Activated T-helper 1 cell treated with anti-CD3 and anti-CD28 coated beads, Interleukin-12 subunit alpha, Interleukin-12 subunit beta, Interleukin-2, Interleukin-4 antibody, amounts not matched to agents 30 ng/mL and 10 ng/mL and 1 ng/mL, durations not matched to agents 14 hours and 24 hours and 36 hours (primary cell): Measurements from ENCODE around the gene PERCC1. TPM values are rescaled to one million over a fixed set of nuclear protein-coding genes. Genes with fewer than 3 reads are reported as not detected.
"Not testable (repeated sequence)": the region's sequence is repeated elsewhere in the genome, so short reads cannot be mapped to it uniquely, and the experiment has no call there.

Experiments
- DNase-seq: peaks from one replicate; pipeline ENCODE4 v3.0.0; 2021; ENCODE audit warnings: low spot score
- H3K27ac Mint-ChIP-seq: one replicate; pipeline ENCODE4 v1.8.0; 2021; ENCODE audit warnings: mild to moderate bottlenecking, mixed read lengths
- H3K27me3 Mint-ChIP-seq: one replicate; pipeline ENCODE4 v1.8.0; 2022; ENCODE audit warnings: mild to moderate bottlenecking, moderate library complexity, mixed read lengths; ENCODE audit not compliant: insufficient read depth
- H3K36me3 Mint-ChIP-seq: one replicate; pipeline ENCODE4 v1.8.0; 2021; ENCODE audit warnings: low read depth, mixed read lengths
- H3K4me1 Mint-ChIP-seq: one replicate; pipeline ENCODE4 v1.8.0; 2021; ENCODE audit warnings: low read depth, mixed read lengths
- H3K4me3 Mint-ChIP-seq: one replicate; pipeline ENCODE4 v1.8.0; 2021; ENCODE audit warnings: mild to moderate bottlenecking, moderate library complexity, mixed read lengths
- H3K9me3 Mint-ChIP-seq: one replicate; pipeline ENCODE4 v1.8.0; 2021; ENCODE audit warnings: mixed read lengths
- intact Hi-C: fragments of 100-400 bp; cut with micrococcal nuclease; formaldehyde crosslinking; loops from one replicate; pipeline ENCODE4 v1.15.1; 2024
- total RNA-seq: library from RNA; stranded (reverse); gene quantifications from 2 replicates; pipeline ENCODE4 v1.2.3, GENCODE V29; 2022

PERCC1 gene
- total RNA-seq, 1 donor from 2014 or later: not detected

DNA sequence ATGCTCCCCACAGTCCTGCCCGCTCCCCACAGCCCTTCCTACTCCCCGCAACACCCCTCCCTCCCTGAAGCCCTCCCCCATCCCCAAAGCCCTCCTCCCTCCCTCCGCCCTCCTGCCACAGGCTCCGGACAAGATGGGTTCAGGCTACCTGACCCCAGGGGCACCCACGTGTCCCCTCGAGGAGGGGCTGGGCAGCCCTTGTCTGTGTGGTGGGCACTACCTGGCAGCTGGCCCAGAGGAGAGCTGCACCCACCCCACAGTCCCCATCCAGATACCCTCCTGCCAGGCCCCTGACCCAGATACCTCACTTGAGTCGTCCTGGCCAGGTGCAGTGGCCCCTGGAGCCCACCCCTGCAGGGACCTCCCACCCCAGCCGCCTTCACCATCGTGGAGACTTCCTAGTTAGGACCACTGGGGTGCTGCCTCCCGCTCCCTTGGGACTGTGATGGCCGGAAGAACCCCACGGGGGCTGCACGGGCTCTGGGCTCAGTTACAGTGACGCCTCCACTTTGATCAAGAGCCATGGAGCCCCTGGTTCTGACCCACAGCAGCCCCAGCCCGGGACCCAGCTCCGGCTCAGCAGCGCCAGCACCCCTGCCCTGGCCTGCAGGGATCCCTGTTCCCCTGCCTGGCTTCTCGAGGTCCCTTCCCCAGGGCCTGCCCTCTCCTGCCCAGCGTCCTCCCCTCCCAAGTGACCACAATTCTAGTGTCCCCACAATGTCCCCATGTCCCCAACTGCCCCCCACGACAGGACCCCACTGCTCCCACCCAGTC is 806 bp downstream of the PERCC1 start:
- no peaks in the 10 kb centered on the region for H3K9me3 Mint-ChIP-seq
- no peak overlapping the region for H3K27ac Mint-ChIP-seq
- intact Hi-C loops: no loop called here
- H3K36me3 Mint-ChIP-seq: no peaks in the 10 kb centered on the region
- no peaks in the 10 kb centered on the region for H3K4me1 Mint-ChIP-seq
- H3K27me3 Mint-ChIP-seq: no peaks in the 10 kb centered on the region
- no peak overlapping the region for H3K4me3 Mint-ChIP-seq
- no peak for DNase-seq

DNA sequence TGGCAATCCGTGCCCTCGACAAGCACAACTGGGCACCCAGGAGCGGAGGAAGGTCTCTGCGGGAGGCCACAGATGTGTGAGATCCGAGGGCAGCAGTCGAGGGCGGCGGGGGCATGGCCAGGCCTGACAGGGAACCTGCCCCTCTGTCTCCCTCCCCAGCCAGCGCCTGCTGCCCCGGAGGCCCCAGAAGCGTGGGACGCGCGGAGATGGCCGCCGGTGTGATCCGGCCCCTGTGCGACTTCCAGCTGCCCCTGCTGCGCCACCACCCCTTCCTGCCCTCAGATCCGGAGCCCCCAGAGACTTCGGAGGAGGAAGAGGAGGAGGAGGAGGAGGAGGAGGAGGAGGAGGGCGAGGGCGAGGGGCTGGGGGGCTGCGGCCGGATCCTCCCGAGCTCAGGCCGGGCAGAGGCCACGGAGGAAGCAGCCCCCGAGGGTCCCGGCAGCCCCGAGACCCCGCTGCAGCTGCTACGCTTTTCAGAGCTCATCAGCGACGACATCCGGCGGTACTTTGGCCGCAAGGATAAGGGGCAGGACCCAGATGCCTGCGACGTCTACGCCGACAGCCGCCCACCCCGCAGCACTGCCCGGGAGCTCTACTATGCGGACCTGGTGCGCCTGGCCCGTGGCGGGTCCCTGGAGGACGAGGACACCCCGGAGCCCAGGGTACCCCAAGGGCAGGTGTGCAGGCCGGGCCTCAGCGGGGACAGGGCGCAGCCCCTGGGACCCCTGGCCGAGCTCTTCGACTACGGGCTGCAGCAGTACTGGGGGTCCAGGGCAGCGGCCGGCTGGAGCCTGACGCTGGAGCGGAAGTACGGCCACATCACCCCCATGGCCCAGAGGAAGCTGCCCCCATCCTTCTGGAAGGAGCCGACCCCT is 1.7 kb downstream of the PERCC1 start:
- H3K9me3 Mint-ChIP-seq: no peaks in the 10 kb centered on the region
- H3K4me3 Mint-ChIP-seq: no peak overlapping the region
- intact Hi-C loops: no loop called here
- no peak for DNase-seq
- no peaks in the 10 kb centered on the region for H3K36me3 Mint-ChIP-seq
- no peaks in the 10 kb centered on the region for H3K27me3 Mint-ChIP-seq
- H3K4me1 Mint-ChIP-seq: no peaks in the 10 kb centered on the region
- H3K27ac Mint-ChIP-seq: no peak overlapping the region

DNA sequence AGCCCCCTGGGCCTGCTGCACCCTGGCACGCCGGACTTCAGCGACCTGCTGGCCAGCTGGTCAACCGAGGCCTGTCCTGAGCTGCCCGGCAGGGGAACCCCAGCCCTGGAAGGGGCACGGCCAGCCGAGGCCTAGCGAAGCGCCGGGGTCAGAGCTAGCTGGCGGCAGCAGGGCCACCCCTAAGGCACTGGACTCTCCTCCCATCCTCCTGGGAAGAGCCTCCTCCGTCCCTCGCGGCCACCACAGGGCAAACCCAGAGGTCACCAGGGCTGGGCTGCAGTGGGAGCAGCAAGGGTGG is 2.3 kb downstream of the PERCC1 start:
- intact Hi-C loops: no loop called here
- no peak for DNase-seq
- no peak overlapping the region for H3K27ac Mint-ChIP-seq
- H3K27me3 Mint-ChIP-seq: no peaks in the 10 kb centered on the region
- H3K36me3 Mint-ChIP-seq: no peaks in the 10 kb centered on the region
- H3K9me3 Mint-ChIP-seq: no peaks in the 10 kb centered on the region
- no peaks in the 10 kb centered on the region for H3K4me1 Mint-ChIP-seq
- H3K4me3 Mint-ChIP-seq: no peak overlapping the region

DNA sequence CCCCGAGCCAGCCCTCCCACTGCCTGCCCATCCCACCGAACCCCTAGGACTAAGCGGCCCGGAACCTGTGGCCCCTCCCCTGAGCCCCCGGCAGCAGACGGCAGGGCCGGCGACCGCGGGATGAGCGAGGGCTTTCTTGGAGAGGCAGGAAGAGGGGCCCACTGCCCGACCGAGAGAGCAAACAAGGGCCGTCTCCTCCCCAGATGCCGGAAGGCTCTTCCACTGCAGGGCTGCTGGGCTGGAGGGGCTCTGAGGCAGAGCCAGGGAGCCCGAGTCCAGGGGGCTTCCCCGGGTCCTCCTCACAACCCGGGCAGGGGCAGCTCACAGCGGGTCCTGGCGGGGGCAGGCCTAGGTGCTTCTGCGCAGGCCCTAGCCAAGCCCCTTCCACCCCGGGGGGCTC is 2.9 kb downstream of the PERCC1 start:
- no peaks in the 10 kb centered on the region for H3K4me1 Mint-ChIP-seq
- no peaks in the 10 kb centered on the region for H3K27me3 Mint-ChIP-seq
- intact Hi-C loops: no loop called here
- no peak for DNase-seq
- H3K36me3 Mint-ChIP-seq: no peaks in the 10 kb centered on the region
- H3K27ac Mint-ChIP-seq: no peak overlapping the region
- H3K9me3 Mint-ChIP-seq: no peaks in the 10 kb centered on the region
- no peak overlapping the region for H3K4me3 Mint-ChIP-seq

DNA sequence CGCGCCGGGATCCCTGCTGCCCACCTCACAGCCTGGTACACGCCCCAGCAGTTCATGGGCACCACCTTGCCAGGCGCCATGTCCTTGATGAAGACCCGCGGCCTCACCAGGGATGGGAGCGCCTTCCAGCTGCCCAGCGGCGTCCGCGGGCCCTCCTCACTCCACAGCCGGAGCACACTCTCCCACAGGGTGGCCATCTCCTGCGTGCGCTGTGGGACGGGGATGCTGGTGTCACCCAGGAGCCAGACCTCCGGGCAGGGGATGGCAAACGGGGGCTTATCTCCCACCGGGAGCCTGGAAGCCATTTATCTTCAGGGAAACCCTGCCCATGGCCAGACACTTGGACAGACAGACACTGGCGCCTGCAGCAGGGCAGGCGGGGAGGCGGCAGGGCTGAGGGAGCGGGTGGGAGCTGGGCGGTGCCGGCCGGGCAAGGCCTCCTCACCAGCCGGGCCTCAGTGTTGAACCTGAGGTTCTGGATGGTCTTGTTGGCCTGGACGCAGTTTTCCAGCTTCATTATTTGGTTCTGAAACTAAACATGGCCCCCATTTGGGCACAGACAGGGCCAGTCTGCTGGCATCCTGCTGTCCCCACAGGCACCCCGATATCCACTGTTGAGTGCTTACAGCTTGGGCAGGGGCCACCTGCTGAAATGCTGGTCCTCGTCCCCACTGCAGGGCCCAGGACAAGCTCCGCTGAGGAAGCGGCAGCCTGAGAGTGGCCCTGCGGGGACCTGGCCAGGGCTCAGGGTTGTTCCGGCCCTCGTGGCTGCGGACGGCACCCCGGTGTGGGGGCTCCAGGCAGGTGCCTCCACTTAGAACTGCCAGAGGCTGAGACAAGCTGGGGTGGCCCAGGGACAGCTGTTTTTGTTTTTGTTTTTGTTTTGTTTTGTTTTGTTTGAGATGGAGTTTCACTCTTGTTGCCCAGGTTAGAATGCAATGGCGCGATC is 4.0 kb downstream of the PERCC1 start:
- H3K4me3 Mint-ChIP-seq: no peak overlapping the region
- no peaks in the 10 kb centered on the region for H3K4me1 Mint-ChIP-seq
- H3K27ac Mint-ChIP-seq: no peak overlapping the region
- H3K9me3 Mint-ChIP-seq: no peaks in the 10 kb centered on the region
- no peak for DNase-seq
- intact Hi-C loops: no loop called here
- no peaks in the 10 kb centered on the region for H3K27me3 Mint-ChIP-seq
- no peaks in the 10 kb centered on the region for H3K36me3 Mint-ChIP-seq

DNA sequence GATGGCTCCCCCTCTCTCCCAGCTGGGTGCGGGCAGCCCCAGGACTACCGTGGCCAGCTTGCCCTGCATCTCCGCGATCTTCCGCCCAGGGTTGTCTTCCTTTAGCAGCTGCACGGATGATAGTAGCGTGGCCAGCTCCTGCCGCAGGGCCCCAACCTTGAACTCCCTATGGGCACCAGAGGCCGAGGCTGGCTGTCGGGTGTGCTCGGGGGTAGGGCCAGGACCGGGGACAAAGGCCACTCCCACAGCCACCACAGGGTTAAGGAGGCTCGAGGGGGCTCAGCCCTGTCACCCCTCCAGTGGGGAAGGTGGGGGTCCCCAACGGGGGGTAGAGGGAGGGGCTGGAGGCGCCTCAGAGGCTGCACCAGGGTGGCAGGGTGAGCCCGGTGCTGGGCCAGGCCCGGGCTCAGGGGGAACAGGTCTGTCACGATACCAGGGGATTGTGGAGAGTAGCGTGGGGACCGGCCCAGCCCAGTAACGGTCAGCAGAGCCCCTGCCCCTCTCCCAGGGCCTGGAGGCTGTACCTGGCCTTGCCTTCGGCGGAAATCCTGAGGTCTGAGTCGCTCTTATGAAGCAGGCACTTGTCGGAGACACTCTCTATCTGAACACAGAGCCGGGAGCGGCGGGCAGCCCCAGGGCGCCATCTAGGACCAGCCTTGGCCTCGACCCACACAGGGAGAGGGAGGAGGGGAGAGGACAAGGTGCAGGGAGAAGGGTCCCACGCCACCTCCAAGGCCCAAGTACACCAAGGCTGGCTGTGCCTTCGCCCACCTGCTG is 5.2 kb downstream of the PERCC1 start:
- intact Hi-C loops: no loop called here
- Mint-ChIP-seq H3K9me3 (no peaks in the 10 kb centered on the region), H3K27ac (no peak overlapping the region)

DNA sequence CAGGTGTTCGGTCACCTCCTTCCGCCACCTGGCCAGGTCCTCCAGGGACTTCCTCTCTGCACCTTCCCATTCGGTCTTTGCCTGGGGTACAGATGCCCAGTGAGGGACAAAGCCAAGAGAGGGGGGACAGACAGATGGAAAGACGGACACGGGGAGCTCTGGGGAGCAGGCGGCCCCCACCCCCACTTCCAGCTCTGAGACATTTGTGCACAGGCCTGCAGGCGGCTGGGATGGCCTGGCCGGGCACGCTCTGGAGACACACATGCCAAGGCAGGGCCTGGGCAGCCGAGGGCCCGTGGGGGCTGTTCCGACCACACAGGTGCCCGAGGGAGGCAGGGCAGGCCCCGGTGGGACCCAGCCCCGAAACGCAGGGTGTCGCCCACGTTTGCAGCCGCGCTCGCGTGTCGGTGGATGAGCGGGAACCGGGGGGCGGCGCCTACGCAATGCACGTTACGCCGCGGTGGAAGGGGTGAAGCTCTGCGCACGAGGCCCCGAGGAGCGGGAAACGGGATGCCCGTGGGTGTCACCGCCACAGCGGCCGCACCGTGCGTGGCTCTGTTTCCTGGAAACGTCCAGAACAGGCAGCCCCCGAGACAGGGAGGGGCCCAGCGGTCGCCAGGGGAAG is 6.0 kb downstream of the PERCC1 start:
- no peak overlapping the region for H3K4me3 Mint-ChIP-seq
- no peaks in the 10 kb centered on the region for H3K27me3 Mint-ChIP-seq
- no peaks in the 10 kb centered on the region for H3K4me1 Mint-ChIP-seq
- H3K9me3 Mint-ChIP-seq: no peaks in the 10 kb centered on the region
- DNase-seq: no peak
- no peak overlapping the region for H3K27ac Mint-ChIP-seq
- intact Hi-C loops: no loop called here
- no peaks in the 10 kb centered on the region for H3K36me3 Mint-ChIP-seq

More for the DNA sequence above, 5.2 kb downstream of the PERCC1 start:
- DNase-seq: no peak
- H3K36me3 Mint-ChIP-seq: no peaks in the 10 kb centered on the region
- no peak overlapping the region for H3K4me3 Mint-ChIP-seq
- H3K4me1 Mint-ChIP-seq: no peaks in the 10 kb centered on the region
- no peaks in the 10 kb centered on the region for H3K27me3 Mint-ChIP-seq

DNA sequence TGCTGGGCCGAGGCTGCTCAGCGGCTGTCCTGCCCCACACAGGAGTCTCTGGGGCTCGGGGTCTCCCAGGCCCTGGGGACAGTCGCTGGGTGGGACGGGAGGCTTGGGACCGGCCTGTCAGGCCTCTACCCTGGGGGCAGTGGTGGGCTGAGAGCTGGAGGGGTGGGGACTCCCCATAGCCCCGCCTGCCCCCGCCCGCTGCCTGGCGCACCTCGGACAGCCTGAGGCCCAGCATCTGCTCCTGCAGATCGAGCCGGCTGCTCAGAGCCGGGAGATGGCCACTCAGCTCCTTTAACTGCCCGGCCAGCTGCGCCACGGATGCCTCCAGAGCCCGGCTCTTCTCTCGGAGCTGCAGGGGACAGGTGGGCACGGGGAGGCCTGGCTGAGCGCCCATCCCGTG is 6.7 kb downstream of the PERCC1 start:
- H3K36me3 Mint-ChIP-seq: no peaks in the 10 kb centered on the region
- H3K9me3 Mint-ChIP-seq: no peaks in the 10 kb centered on the region
- no peaks in the 10 kb centered on the region for H3K27me3 Mint-ChIP-seq
- no peak for DNase-seq
- no peak overlapping the region for H3K4me3 Mint-ChIP-seq
- H3K4me1 Mint-ChIP-seq: no peaks in the 10 kb centered on the region
- H3K27ac Mint-ChIP-seq: no peak overlapping the region
- intact Hi-C loops: no loop called here

DNA sequence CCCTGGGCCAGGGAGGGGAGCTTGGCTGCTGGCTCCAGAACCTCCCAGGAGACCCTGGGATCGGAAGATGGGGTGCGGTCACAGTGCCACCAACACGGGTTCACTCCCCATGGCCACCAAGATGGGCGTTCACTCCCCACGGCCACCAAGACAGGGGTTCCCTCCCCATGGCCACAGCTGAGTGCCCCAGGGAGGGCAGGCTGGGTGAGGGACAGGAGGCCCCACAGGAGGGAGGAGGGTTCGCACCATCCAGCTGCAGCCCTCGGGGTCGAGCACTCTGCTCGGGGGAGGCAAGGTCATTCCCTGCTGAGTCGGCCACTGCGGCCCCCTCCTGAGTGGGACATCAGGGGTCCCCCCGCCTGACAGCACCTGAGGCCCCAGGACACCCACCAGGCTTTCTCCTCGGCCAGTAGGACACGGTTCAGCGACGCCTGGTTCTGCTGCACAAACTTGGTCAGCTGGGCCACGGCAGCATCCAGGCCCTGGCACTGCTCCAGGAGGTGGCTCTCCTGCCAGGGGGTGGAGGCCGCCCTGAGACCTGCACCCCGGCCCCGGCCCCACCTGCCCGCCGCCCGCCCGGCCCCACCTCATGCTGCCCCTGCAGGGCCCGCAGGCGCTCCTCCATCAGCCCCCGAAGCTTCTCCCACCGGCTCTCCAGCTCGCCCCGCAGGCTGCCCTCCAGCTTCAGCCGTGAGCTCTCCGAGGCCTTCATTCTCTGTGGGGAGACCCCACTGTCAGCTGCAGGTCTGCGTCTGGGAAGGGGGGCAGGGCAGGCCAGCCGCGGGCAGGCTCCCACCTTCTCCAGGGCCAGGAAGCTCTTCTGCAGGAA is 7.6 kb downstream of the PERCC1 start:
- Mint-ChIP-seq H3K4me3 (no peak overlapping the region), H3K4me1 (no peaks in the 10 kb centered on the region), H3K36me3 (no peaks in the 10 kb centered on the region), H3K27ac (no peak overlapping the region), H3K9me3 (no peaks in the 10 kb centered on the region), H3K27me3 (no peaks in the 10 kb centered on the region)
- intact Hi-C loops: no loop called here
- DNase-seq: no peak

DNA sequence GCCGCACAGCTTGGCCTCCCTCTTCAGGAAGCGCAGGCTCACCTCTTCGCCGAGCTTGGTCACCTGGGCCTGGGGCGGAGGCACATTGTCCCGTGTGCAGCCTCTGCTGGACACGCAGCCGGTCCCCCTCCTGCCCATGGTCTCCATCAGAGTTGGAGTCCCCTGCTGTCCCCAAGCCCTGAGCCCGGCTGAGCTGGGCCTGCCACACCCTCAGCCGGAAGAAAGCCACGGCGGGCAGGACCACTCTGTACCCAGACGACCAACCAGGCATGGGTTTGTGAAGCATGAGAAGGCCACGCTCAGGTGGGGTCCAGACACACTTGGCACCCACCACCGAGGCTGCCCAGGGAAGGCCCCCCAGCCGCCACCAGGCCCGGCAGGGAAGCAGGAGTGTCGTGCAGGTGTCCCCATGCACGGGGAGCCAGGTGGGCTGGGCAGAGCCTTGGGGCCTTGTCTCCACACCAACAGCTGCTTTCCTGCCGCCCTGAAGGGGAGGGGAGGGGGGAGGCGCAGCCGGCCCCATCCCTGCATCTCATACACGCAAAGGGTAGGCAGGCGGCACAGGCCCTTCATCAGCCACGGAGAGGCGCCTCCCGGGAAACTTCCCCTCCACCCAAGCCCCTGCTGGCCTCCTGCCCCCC is 8.3 kb downstream of the PERCC1 start:
- Mint-ChIP-seq H3K4me3 (no peak overlapping the region), H3K4me1 (no peaks in the 10 kb centered on the region), H3K9me3 (no peaks in the 10 kb centered on the region), H3K36me3 (no peaks in the 10 kb centered on the region), H3K27ac (no peak overlapping the region), H3K27me3 (no peaks in the 10 kb centered on the region)
- intact Hi-C loops: no loop called here
- no peak for DNase-seq

DNA sequence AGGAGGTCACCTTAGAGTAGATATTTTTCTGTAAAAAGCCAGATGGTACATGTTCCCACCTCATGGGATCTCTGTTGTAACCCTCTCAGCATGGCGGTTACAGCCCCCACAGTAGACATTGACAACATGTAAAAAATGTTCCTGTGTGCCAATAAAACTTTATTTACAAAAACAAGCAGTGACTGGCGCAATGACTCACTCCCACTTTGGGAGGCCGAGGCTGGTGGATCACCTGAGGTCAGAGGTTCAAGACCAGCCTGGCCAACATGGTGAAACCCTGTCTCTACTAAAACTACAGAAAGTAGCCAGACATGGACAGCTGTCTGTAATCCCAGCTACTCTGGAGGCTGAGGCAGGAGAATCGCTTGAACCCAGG is 8.8 kb downstream of the PERCC1 start:
- H3K27ac Mint-ChIP-seq: not testable (repeated sequence)

More for the DNA sequence above, 8.8 kb downstream of the PERCC1 start:
- H3K27me3 Mint-ChIP-seq, H3K4me1 Mint-ChIP-seq, H3K36me3 Mint-ChIP-seq, DNase-seq, H3K4me3 Mint-ChIP-seq, intact Hi-C loops, H3K9me3 Mint-ChIP-seq: not testable (repeated sequence)
